HEK293T (cell line): ENCODE results near the gene ZBTB34.

Experiments used
- ELF4 ChIP-seq: fragments of 450-650 bp; IDR thresholded peaks from 2 replicates; pipeline ENCODE4 v1.6.1; 2017; ENCODE audit warnings: antibody characterized with exemption
- FOXA1 ChIP-seq: fragments of 450-650 bp; IDR thresholded peaks from 2 replicates; pipeline ENCODE4 v1.6.1; 2016; ENCODE audit warnings: mild to moderate bottlenecking
- FOXK2 ChIP-seq: fragments of 450-650 bp; IDR thresholded peaks from 2 replicates; pipeline ENCODE4 v1.6.1; 2016; ENCODE audit warnings: mild to moderate bottlenecking
- FOXM1 ChIP-seq: fragments of 450-650 bp; IDR thresholded peaks from 2 replicates; pipeline ENCODE4 v1.6.1; 2017; ENCODE audit warnings: mild to moderate bottlenecking, borderline replicate concordance
- HDGF ChIP-seq: fragments of 450-650 bp; IDR thresholded peaks from 2 replicates; pipeline ENCODE4 v1.6.1; 2017; ENCODE audit warnings: antibody characterized with exemption, borderline replicate concordance
- L3MBTL2 ChIP-seq: fragments of 450-650 bp; conservative IDR thresholded peaks from 2 replicates; pipeline ENCODE4 v1.6.1; 2016; ENCODE audit warnings: mild to moderate bottlenecking
- PKNOX1 ChIP-seq: fragments of 450-650 bp; IDR thresholded peaks from 2 replicates; pipeline ENCODE4 v1.6.1; 2016
- SP1 ChIP-seq: fragments of 450-650 bp; IDR thresholded peaks from 2 replicates; pipeline ENCODE4 v1.6.1; 2017
- SUZ12 ChIP-seq: fragments of 450-650 bp; IDR thresholded peaks from 2 replicates; pipeline ENCODE4 v1.6.1; 2016; ENCODE audit warnings: mild to moderate bottlenecking
- ZNF384 ChIP-seq: fragments of 450-650 bp; IDR thresholded peaks from 2 replicates; pipeline ENCODE4 v1.6.1; 2016

GRCh38 chr9:126833710-126834345, 26.6 kb upstream of the ZBTB34 start:
- TF ChIP-seq PKNOX1 (no peak), FOXA1 (no peak), HDGF (no peak), SP1 (no peak), FOXK2 (no peak), FOXM1 (no peak), ZNF384 (no peak), SUZ12 (no peak), ELF4 (no peak), L3MBTL2 (no peak)
